ENCODE data around the gene SYT11.
"Not testable (repeated sequence)": the region's sequence is repeated elsewhere in the genome, so short reads cannot be mapped to it uniquely, and the experiment has no call there.

SYT11 gene

GRCh38 chr1:155860970-155861510 is 1.7 kb downstream of the SYT11 start:
- no peak for DNase-seq

- DNase-seq, result no peak
Measured at GRCh38 chr1:155861896-155862295, 2.5 kb downstream of the SYT11 start.

- DNase-seq, result no peak
Measured at GRCh38 chr1:155864393-155864792, 5.0 kb downstream of the SYT11 start.

- no peak for DNase-seq
Measured at GRCh38 chr1:155867766-155868165, 8.4 kb downstream of the SYT11 start.

- DNase-seq, result no peak
Measured at GRCh38 chr1:155871390-155871789, 12.0 kb downstream of the SYT11 start.

GRCh38 chr1:155872527-155872926 is 13.2 kb downstream of the SYT11 start:
- DNase-seq, result no peak

GRCh38 chr1:155873860-155874259 is 14.5 kb downstream of the SYT11 start:
- DNase-seq, result no peak

- no peak for DNase-seq
Measured at GRCh38 chr1:155877945-155878344, 18.6 kb downstream of the SYT11 start.

GRCh38 chr1:155880251-155880650 is 20.9 kb downstream of the SYT11 start:
- no peak for DNase-seq

- no peak for DNase-seq
Measured at GRCh38 chr1:155880950-155881349, 21.6 kb downstream of the SYT11 start.

- DNase-seq, result no peak
Measured at GRCh38 chr1:155882235-155882634, 22.9 kb downstream of the SYT11 start.

GRCh38 chr1:155882766-155883165 is 23.4 kb downstream of the SYT11 start:
- DNase-seq, result no peak

- DNase-seq, result no peak
Measured at GRCh38 chr1:155884031-155884960, 24.9 kb downstream of the SYT11 start.

GRCh38 chr1:155884982-155885381 is 25.6 kb downstream of the SYT11 start:
- no peak for DNase-seq

- DNase-seq, result no peak
Measured at GRCh38 chr1:155888481-155888880, 29.1 kb downstream of the SYT11 start.

GRCh38 chr1:155889566-155889965 is 30.2 kb downstream of the SYT11 start:
- no peak for DNase-seq

- DNase-seq, result no peak
Measured at GRCh38 chr1:155890251-155890650, 30.9 kb downstream of the SYT11 start.

- DNase-seq, result no peak
Measured at GRCh38 chr1:155892796-155893195, 33.4 kb downstream of the SYT11 start.

- no peak for DNase-seq
Measured at GRCh38 chr1:155893389-155894142, 34.2 kb downstream of the SYT11 start.

GRCh38 chr1:155895617-155896016 is 36.2 kb downstream of the SYT11 start:
- not testable (repeated sequence) for DNase-seq

GRCh38 chr1:155896476-155896875 is 37.1 kb downstream of the SYT11 start:
- DNase-seq, result not testable (repeated sequence)

- no peak for DNase-seq
Measured at GRCh38 chr1:155897746-155898145, 38.4 kb downstream of the SYT11 start.

GRCh38 chr1:155898888-155899287 is 39.5 kb downstream of the SYT11 start:
- no peak for DNase-seq

GRCh38 chr1:155899683-155900082 is 40.3 kb downstream of the SYT11 start:
- no peak for DNase-seq
